GM21576 (cell line): ENCODE measurements around the gene CLEC16A.
"Not testable (repeated sequence)": the region's sequence is repeated elsewhere in the genome, so short reads cannot be mapped to it uniquely, and the experiment has no call there.

ENCODE experiments used
- ATAC-seq: cut with Tn5 transposase; IDR thresholded peaks from one replicate; pipeline ENCODE4 v1.9.1; 2021; ENCODE audit warnings: mild to moderate bottlenecking, moderate library complexity; ENCODE audit not compliant: unreplicated experiment

The CLEC16A gene

DNA sequence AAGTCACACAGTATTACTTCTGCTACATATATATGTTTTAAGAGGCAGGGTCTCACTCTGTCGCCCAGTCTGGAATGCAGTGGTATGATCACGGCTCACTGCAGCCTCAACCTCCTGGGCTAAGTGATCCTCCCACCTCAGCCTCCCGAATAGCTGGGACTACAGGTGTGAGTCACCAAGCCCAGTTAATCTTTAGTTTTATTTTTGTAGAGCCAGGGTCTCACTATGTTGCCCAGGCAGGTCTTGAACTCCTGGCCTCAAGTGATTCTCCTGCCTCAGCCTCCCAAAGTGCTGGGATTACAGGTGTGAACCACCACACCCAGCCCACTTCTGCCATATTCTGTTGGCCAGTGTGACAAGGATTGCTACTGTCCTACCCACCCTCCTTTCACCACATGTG, 19.1 kb upstream of the CLEC16A start:
- ATAC-seq = not testable (repeated sequence)

DNA sequence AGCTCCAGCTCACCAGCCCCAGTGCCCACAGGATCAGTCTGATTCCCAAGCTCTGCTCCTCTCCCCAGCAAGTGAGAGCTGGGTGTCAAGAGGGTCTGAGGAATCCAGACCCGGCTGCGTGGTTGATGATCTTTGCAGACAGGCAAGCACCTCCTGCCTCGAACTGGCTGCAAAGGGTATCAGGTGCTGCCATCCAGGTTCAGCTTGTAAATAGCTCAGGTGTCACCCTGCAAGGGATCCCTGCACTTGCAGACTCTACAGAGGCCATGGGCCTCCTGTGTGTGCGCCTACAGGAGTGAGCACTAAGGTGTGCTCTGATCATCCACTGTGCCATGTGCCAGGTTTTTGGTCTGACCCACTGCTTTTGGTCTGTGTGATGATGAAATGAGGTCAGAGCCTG, 18.3 kb upstream of the CLEC16A start:
- ATAC-seq = no peak

- ATAC-seq = no peak
Observed at GRCh38 chr16:10926867-10927266, 17.5 kb upstream of the CLEC16A start.

GRCh38 chr16:10927497-10928112, 16.8 kb upstream of the CLEC16A start:
- ATAC-seq = no peak

DNA sequence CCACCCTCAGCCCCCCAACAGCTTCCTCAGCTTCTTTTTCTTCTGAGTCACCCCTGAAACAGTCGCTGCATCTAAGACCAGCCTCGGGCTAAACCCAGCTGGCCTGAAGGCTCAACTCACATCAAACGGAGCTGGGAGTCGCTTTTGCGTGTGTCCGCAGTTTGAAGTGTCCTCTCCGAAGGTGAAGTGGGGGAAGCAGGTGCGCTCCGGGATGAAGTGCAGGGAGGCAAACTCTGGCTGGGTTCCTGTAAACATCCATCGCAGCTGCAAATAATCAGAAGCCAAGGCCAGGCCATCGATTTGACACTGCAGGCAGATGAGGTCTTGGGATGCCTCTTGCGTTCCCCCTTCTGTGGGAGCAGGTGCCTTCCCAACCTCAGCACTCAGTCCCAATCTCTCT, 15.3 kb upstream of the CLEC16A start:
- not testable (repeated sequence) for ATAC-seq

- no peak for ATAC-seq
Observed at GRCh38 chr16:10929853-10930754, 14.3 kb upstream of the CLEC16A start.

- no peak for ATAC-seq
Observed at GRCh38 chr16:10930755-10931093, 13.6 kb upstream of the CLEC16A start.

GRCh38 chr16:10931134-10931533, 13.2 kb upstream of the CLEC16A start:
- no peak for ATAC-seq

- no peak for ATAC-seq
Observed at GRCh38 chr16:10931977-10932632, 12.3 kb upstream of the CLEC16A start.

- ATAC-seq = no peak
Observed at GRCh38 chr16:10932959-10933710, 11.2 kb upstream of the CLEC16A start.

- no peak for ATAC-seq
Observed at GRCh38 chr16:10933865-10934264, 10.5 kb upstream of the CLEC16A start.

- no peak for ATAC-seq
Observed at GRCh38 chr16:10934325-10935107, 9.8 kb upstream of the CLEC16A start.

DNA sequence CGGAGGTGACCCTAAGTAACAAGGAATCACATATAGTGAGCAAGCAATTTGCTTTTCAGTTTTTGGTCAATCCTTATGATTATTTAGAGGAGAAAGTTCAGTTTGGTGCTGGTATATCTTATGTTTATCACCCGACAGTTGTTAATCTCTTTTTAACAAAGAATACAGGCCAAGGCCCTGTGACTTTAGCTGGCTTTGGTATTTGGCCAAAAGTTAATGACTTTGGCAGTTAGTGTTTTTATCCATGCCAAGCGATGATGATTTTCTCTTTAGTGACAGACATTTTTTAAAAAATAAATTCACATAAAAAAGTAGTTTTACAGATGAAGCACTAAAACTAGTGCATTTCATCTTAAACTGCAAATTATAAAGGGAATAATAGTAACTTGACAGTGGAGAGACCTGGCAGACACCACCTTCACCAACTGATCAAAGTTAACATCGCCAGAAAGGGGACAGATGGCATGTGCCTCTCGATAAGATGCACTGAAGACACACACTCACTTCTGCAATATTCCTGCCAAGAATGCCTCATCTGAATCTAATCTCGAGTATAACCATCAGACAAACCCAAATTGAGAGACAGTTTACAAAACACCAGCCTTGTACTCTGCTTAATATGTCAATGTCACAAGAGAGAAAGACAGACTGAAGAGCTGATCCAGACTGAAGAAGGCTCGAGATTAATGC, 9.0 kb upstream of the CLEC16A start:
- ATAC-seq = no peak

GRCh38 chr16:10936272-10936984, 7.9 kb upstream of the CLEC16A start:
- no peak for ATAC-seq

DNA sequence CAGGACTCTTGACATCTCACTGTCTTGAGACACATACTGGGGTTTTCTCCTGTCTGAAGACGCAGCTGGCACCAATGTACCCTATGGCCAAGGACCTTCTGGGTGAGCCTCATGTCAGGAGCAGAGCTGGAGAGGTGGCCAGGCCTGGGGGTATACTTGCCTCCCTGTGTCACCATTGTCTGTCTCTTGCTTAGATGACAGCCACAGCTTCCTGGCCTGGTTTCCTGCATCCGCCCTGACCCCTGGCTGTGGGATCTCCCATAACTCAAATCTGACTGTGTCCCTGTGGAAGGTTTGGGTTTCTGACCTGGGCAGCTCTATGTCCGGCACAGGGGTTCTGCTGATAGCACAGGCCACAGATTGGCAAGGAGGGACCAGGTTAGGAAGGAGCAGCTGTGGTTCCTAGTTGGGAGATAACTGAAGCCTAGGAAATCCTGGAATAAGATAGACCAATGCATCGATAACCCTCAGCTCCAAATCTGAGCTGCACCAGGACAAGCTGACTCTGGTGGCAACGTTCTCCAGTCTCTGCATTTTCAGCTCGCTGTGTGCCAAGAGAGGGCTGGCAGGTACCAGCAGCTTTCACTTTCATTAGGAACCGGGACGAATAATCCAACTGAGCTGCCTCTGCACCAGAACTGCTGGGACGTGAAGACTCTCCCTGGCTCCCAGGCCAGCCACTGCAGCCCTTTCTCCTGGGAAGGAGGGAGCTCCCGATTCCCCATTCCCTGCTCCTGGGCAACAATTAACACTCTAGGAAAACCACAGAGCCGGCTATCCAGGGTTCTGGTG, 7.1 kb upstream of the CLEC16A start:
- no peak for ATAC-seq

- no peak for ATAC-seq
Observed at GRCh38 chr16:10938321-10938720, 6.0 kb upstream of the CLEC16A start.

DNA sequence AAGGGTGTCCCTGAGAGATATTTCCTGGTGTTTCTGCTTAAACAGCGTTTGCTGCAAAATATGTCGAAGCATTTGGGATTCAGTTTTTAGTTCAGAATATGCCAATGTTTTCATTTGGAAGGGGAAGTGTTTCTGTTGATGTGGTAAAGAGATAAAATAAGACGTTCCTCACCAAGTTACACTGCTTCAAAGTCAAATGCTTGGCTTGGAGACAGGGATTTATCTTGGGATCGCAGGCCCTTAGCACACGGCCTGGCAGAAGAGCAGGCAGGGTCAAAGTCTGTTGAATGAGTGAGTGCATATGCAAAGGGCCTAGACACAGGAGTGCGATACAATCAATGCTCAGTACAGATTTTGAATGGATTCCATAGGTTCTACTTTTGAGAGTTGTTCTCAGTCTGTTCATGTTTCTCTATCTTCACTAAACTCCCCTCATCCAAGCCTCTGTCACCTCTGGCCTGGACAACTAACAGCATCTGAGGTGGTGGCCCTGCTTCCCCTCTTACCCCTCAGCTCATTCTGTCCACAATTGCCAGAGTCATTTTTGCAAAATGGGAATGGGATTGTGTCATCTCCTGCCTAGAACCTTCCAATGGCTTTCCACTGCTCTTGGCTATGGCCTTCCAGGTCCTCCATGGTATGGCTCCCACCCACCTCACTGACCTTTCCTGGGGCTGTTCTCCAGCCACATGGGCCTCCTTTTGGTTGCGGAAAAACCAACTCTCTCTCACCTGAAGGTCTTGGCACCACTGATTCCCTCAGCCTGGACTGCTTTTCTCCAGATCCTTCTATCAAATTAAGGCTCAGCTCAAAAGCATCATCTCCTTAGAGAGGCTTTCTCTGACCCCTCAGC, 5.3 kb upstream of the CLEC16A start:
- ATAC-seq = no peak
